Measurements from ENCODE around the gene TRIM13. TPM values are rescaled to one million over a fixed set of nuclear protein-coding genes. Genes with fewer than 3 reads are reported as not detected.

Gene TRIM13
- total RNA-seq, 1 experiment from 2014 or later, result 19.0 TPM

DNA sequence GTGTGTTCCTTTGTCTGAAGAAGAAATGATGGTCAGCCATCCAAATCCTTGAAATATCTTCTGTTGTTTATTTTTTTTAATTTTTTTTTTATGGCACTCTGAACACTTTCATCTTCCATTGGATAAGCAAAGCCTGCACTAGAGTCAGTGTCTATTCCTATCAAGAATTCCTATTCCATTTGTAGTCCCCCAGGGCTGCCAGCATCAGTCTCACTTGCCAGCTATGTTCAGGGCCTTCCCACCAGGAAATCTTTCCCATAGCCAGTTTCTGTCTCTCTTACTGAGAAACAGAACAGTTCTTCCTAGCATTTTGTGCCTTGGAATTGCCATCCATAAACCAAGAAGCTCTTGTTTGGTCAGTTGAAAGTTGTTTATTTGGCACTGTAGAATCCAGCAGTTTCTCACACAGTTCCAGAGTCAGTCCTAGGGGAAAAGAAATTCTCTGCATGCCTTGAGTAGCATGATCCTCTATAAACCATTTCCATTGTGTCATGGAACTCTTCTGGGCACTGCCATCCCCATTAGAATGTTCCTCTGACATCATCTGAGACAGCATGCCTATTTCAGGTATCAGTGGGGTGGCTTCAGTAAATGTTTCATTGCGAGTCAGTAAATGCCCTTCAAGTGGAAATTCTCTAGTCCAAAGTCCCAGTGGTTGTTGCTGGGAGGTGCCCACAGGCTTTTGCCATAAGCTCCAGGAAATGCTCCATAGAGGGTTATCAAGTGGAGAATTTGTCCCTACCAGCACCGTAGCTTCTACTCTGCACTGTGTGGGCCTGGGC, 42.0 kb upstream of the TRIM13 start:
- DNase-seq (ENCODE audit: unreplicated experiment), result no peak
- H3K27me3 Mint-ChIP-seq (ENCODE audit: insufficient read depth, unreplicated experiment), result no peaks in the 10 kb centered on the region
- H3K4me1 Mint-ChIP-seq (ENCODE audit: insufficient read depth, unreplicated experiment), result no peaks in the 10 kb centered on the region
- POLR2A ChIA-PET, result interaction anchor here (0.7 to 1.7 kb wide), 2 partner anchors 19 to 1629 kb away, joined by 3 to 4 read pairs; partner anchors contain the start of gene SPRYD7
- no TSS peak for BruUV-seq (replicated peaks)
- TF ChIP-seq, protein P1, sequence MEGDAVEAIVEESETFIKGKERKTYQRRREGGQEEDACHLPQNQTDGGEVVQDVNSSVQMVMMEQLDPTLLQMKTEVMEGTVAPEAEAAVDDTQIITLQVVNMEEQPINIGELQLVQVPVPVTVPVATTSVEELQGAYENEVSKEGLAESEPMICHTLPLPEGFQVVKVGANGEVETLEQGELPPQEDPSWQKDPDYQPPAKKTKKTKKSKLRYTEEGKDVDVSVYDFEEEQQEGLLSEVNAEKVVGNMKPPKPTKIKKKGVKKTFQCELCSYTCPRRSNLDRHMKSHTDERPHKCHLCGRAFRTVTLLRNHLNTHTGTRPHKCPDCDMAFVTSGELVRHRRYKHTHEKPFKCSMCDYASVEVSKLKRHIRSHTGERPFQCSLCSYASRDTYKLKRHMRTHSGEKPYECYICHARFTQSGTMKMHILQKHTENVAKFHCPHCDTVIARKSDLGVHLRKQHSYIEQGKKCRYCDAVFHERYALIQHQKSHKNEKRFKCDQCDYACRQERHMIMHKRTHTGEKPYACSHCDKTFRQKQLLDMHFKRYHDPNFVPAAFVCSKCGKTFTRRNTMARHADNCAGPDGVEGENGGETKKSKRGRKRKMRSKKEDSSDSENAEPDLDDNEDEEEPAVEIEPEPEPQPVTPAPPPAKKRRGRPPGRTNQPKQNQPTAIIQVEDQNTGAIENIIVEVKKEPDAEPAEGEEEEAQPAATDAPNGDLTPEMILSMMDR (IDR thresholded peaks at IDR 0.05; ENCODE audit: unreplicated experiment), result no peak
- H3K4me3 Mint-ChIP-seq (ENCODE audit: unreplicated experiment), result no peak overlapping the region
- no peaks in the 10 kb centered on the region for H3K36me3 Mint-ChIP-seq (ENCODE audit: insufficient read depth, unreplicated experiment)
- CTCF ChIA-PET, result interaction anchor here (1.4 kb wide), 1 partner anchor 21 kb away, joined by 4 read pairs; no protein-coding TSS in a partner anchor
- intact Hi-C loops (cut with micrococcal nuclease), result no loop called here
- H3K27ac Mint-ChIP-seq (ENCODE audit: low read depth, unreplicated experiment), result no peak overlapping the region
- peaks cover 6% of the 10 kb centered on the region for H3K9me3 Mint-ChIP-seq (ENCODE audit: unreplicated experiment)

DNA sequence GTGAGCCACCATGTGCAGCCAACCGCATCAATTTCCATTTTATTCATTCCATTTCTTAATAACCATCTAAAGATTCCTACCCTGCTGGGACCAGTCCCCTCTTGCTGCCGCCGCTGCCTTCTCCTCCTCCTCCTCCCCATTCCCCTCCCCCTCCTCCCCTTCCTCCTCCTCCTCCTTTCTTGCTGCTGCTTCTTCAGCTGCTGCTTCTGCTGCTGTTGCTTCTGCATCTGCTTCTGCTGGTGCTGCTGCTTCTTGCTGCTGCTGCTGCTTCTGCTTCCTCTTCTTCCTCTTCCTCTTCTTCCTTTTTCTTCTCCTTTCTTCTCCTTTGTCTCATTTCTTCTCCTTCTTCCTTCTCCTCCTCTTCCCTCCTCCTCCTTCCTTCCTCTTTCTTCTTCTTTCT, 40.7 kb upstream of the TRIM13 start:
- Mint-ChIP-seq H3K4me1 (ENCODE audit: insufficient read depth, unreplicated experiment) (no peaks in the 10 kb centered on the region), H3K36me3 (ENCODE audit: insufficient read depth, unreplicated experiment) (no peaks in the 10 kb centered on the region), H3K4me3 (ENCODE audit: unreplicated experiment) (no peak overlapping the region), H3K27ac (ENCODE audit: low read depth, unreplicated experiment) (no peak overlapping the region), H3K27me3 (ENCODE audit: insufficient read depth, unreplicated experiment) (no peaks in the 10 kb centered on the region), H3K9me3 (ENCODE audit: unreplicated experiment) (peaks cover 6% of the 10 kb centered on the region)
- no TSS peak for BruUV-seq (replicated peaks)
- CTCF ChIA-PET, result no interaction called here
- TF ChIP-seq, protein P1 (IDR thresholded peaks at IDR 0.05; ENCODE audit: unreplicated experiment), result no peak
- DNase-seq (ENCODE audit: unreplicated experiment), result no peak
- intact Hi-C loops (cut with micrococcal nuclease), result no loop called here
- POLR2A ChIA-PET, result no interaction called here

DNA sequence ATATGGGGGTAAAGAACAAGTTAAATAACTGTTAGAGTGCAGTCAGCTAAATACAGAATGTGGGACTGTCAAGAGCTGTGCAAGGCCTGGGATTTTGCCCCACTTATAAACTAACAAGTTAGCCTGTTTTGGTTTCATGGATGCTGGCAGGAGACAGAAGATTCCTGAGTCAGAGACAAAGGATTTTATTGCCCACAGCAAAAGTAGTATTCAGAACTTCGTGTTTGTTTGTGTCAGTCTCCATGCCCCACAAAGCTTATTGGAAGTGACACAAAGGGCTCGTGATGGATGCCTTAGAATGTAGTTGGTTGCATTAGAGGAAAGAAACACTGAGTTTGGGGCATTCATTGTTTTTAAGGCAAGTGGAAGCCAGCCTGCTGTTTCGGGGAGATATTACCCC, 38.5 kb upstream of the TRIM13 start:
- H3K36me3 Mint-ChIP-seq (ENCODE audit: insufficient read depth, unreplicated experiment), result no peaks in the 10 kb centered on the region
- no peaks in the 10 kb centered on the region for H3K27me3 Mint-ChIP-seq (ENCODE audit: insufficient read depth, unreplicated experiment)
- H3K4me1 Mint-ChIP-seq (ENCODE audit: insufficient read depth, unreplicated experiment), result no peaks in the 10 kb centered on the region
- peaks cover 10% of the 10 kb centered on the region for H3K9me3 Mint-ChIP-seq (ENCODE audit: unreplicated experiment)
- intact Hi-C loops (cut with micrococcal nuclease), result no loop called here
- CTCF ChIA-PET, result no interaction called here
- no TSS peak for BruUV-seq (replicated peaks)
- POLR2A ChIA-PET, result no interaction called here
- H3K4me3 Mint-ChIP-seq (ENCODE audit: unreplicated experiment), result no peak overlapping the region
- DNase-seq (ENCODE audit: unreplicated experiment), result no peak
- TF ChIP-seq, protein P1 (IDR thresholded peaks at IDR 0.05; ENCODE audit: unreplicated experiment), result no peak
- H3K27ac Mint-ChIP-seq (ENCODE audit: low read depth, unreplicated experiment), result no peak overlapping the region

DNA sequence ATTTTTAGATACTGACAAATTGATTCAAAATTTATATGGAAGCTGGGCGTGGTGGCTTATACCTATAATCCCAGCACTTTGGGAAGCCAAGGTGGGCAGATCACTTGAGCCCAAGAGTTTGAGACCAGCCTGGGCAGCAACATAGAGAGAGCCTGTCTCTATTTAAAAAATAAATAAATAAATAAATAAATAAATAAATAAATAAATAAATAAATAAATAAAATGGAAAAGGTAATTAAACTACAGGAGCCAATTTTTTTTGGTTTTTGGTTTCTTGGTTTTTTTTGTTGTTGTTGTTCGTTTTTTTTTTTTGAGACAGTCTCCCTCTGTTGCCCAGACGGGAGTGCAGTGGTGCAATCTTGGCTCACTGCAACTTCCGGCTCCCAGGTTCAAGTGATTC, 29.4 kb upstream of the TRIM13 start:
- POLR2A ChIA-PET, result interaction anchor here (1.2 to 1.3 kb wide), 2 partner anchors 11 to 31 kb away, joined by 3 read pairs; partner anchors contain the start of gene SPRYD7
- CTCF ChIA-PET, result interaction anchor here (1.0 kb wide), 1 partner anchor 9 kb away, joined by 4 read pairs; no protein-coding TSS in a partner anchor
- peaks cover 7% of the 10 kb centered on the region for H3K36me3 Mint-ChIP-seq (ENCODE audit: insufficient read depth, unreplicated experiment)
- no peaks in the 10 kb centered on the region for H3K27me3 Mint-ChIP-seq (ENCODE audit: insufficient read depth, unreplicated experiment)
- no peak overlapping the region for H3K27ac Mint-ChIP-seq (ENCODE audit: low read depth, unreplicated experiment)
- no peak overlapping the region for H3K4me3 Mint-ChIP-seq (ENCODE audit: unreplicated experiment)
- peaks cover 12% of the 10 kb centered on the region for H3K9me3 Mint-ChIP-seq (ENCODE audit: unreplicated experiment)
- no TSS peak for BruUV-seq (replicated peaks)
- DNase-seq (ENCODE audit: unreplicated experiment), result no peak
- intact Hi-C loops (cut with micrococcal nuclease), result no loop called here
- TF ChIP-seq, protein P1 (IDR thresholded peaks at IDR 0.05; ENCODE audit: unreplicated experiment), result no peak
- no peaks in the 10 kb centered on the region for H3K4me1 Mint-ChIP-seq (ENCODE audit: insufficient read depth, unreplicated experiment)

All from MCF 10A (cell line).